ENCODE data around the gene CTBP1.

Gene CTBP1

GRCh38 chr4:1170156-1170975 lies 78.6 kb downstream of the CTBP1 start:
- Histone ChIP-seq H3K9ac (ENCODE audit: low read depth, low read length, poor library complexity) (peak overlapping the region; percentile 3), H3K4me2 (ENCODE audit: insufficient read depth, low read length, poor library complexity, severe bottlenecking) (no peak overlapping the region), H3K14ac (ENCODE audit: low read length) (peak overlapping the region; percentile 94), H2BK5ac (ENCODE audit: low read length) (no peak overlapping the region), H3K9me3 (replicated peaks in 1 of 2; ENCODE audit: control insufficient read depth in 2 of 2, insufficient read depth in 1 of 2, low read depth in 1 of 2, low read length in 2 of 2) (peaks cover 5 to 11% of the 10 kb centered on the region in 2 donors), H2BK120ac (ENCODE audit: low read depth, low read length) (no peak overlapping the region), H3K4ac (ENCODE audit: low read length) (no peak overlapping the region), H3K36me3 (replicated peaks in 1 of 2; ENCODE audit: control insufficient read depth in 2 of 2, insufficient read depth in 2 of 2, low read length in 2 of 2) (no peaks in the 10 kb centered on the region), H3K4me1 (ENCODE audit: control insufficient read depth in 2 of 2, insufficient read depth in 1 of 2, low read depth in 1 of 2, low read length in 2 of 2) (peaks cover 0 to 7% of the 10 kb centered on the region in 2 donors), H2BK12ac (ENCODE audit: low read length) (peak overlapping the region; percentile 93), H3K4me3 (ENCODE audit: low read length in 2 of 2) (peak overlapping the region in 1 of 2 donors; percentile 44), H2BK15ac (ENCODE audit: low read length) (peak overlapping the region; percentile 81), H3K18ac (ENCODE audit: low read length) (peak overlapping the region; percentile 92), H3K27ac (replicated peaks; ENCODE audit: low read length) (no peak overlapping the region), H3K79me1 (ENCODE audit: low read depth, low read length) (peaks cover 5% of the 10 kb centered on the region), H2AK5ac (ENCODE audit: low read depth, low read length) (peak overlapping the region; percentile 77), H4K8ac (ENCODE audit: low read depth, low read length) (no peak overlapping the region), H3K27me3 (ENCODE audit: control insufficient read depth in 3 of 3, insufficient read depth in 3 of 3, low read depth in 1 of 3, low read length in 3 of 3) (peaks cover 25 to 84% (median 57%) of the 10 kb centered on the region in 3 experiments), H3K23ac (ENCODE audit: low read depth, low read length, poor library complexity) (peak overlapping the region; percentile 93), H4K91ac (ENCODE audit: low read depth, low read length, poor library complexity) (no peak overlapping the region), H2AFZ (ENCODE audit: low read length) (peak overlapping the region; percentile 91)
- no peak for DNase-seq (ENCODE audit: low spot score)
- no CpG with 5 or more reads among the region's 37 CpGs for WGBS, 2 donors (ENCODE audit: extremely low coverage in 2 of 2, insufficient read length in 2 of 2, insufficient replicate concordance in 1 of 2)

- no peak overlapping the region for H4K8ac ChIP-seq (ENCODE audit: low read depth, low read length)
- H2BK5ac ChIP-seq (ENCODE audit: low read length) = no peak overlapping the region
- no peak overlapping the region for H3K9ac ChIP-seq (ENCODE audit: low read depth, low read length, poor library complexity)
- no peak overlapping the region for H2BK12ac ChIP-seq (ENCODE audit: low read length)
- H3K27ac ChIP-seq (replicated peaks; ENCODE audit: low read length) = no peak overlapping the region
- DNase-seq (ENCODE audit: low spot score) = no peak
- H3K27me3 ChIP-seq (ENCODE audit: control insufficient read depth in 3 of 3, insufficient read depth in 3 of 3, low read depth in 1 of 3, low read length in 3 of 3) = peaks cover 25 to 78% (median 57%) of the 10 kb centered on the region in 3 experiments
- peak overlapping the region; percentile 95 for H2AK5ac ChIP-seq (ENCODE audit: low read depth, low read length)
- no peak overlapping the region for H3K23ac ChIP-seq (ENCODE audit: low read depth, low read length, poor library complexity)
- peaks cover 5 to 12% of the 10 kb centered on the region in 2 donors for H3K9me3 ChIP-seq (replicated peaks in 1 of 2; ENCODE audit: control insufficient read depth in 2 of 2, insufficient read depth in 1 of 2, low read depth in 1 of 2, low read length in 2 of 2)
- H3K79me1 ChIP-seq (ENCODE audit: low read depth, low read length) = peaks cover 5% of the 10 kb centered on the region
- H2AFZ ChIP-seq (ENCODE audit: low read length) = no peak overlapping the region
- no peak overlapping the region for H3K4me3 ChIP-seq (ENCODE audit: low read length in 2 of 2)
- H3K4ac ChIP-seq (ENCODE audit: low read length) = no peak overlapping the region
- H3K4me1 ChIP-seq (ENCODE audit: control insufficient read depth in 2 of 2, insufficient read depth in 1 of 2, low read depth in 1 of 2, low read length in 2 of 2) = peaks cover 0 to 7% of the 10 kb centered on the region in 2 donors
- no peaks in the 10 kb centered on the region for H3K36me3 ChIP-seq (replicated peaks in 1 of 2; ENCODE audit: control insufficient read depth in 2 of 2, insufficient read depth in 2 of 2, low read length in 2 of 2)
- no peak overlapping the region for H3K4me2 ChIP-seq (ENCODE audit: insufficient read depth, low read length, poor library complexity, severe bottlenecking)
- peak overlapping the region; percentile 51 for H3K18ac ChIP-seq (ENCODE audit: low read length)
- H3K14ac ChIP-seq (ENCODE audit: low read length) = peak overlapping the region; percentile 31
- no peak overlapping the region for H4K91ac ChIP-seq (ENCODE audit: low read depth, low read length, poor library complexity)
- peak overlapping the region; percentile 31 for H2BK120ac ChIP-seq (ENCODE audit: low read depth, low read length)
- no CpG with 5 or more reads among the region's 13 CpGs for WGBS, 2 donors (ENCODE audit: extremely low coverage in 2 of 2, insufficient read length in 2 of 2, insufficient replicate concordance in 1 of 2)
- H2BK15ac ChIP-seq (ENCODE audit: low read length) = peak overlapping the region; percentile 83
Observed at GRCh38 chr4:1169691-1170096, 79.2 kb downstream of the CTBP1 start.

GRCh38 chr4:1169171-1169671 lies 79.7 kb downstream of the CTBP1 start:
- Histone ChIP-seq H3K36me3 (replicated peaks in 1 of 2; ENCODE audit: control insufficient read depth in 2 of 2, insufficient read depth in 2 of 2, low read length in 2 of 2) (no peaks in the 10 kb centered on the region), H3K4me2 (ENCODE audit: insufficient read depth, low read length, poor library complexity, severe bottlenecking) (no peak overlapping the region), H3K4me3 (ENCODE audit: low read length in 2 of 2) (peak overlapping the region in 1 of 2 donors; percentile 17), H3K79me1 (ENCODE audit: low read depth, low read length) (peaks cover 5% of the 10 kb centered on the region), H3K18ac (ENCODE audit: low read length) (peak overlapping the region; percentile 48), H3K9me3 (replicated peaks in 1 of 2; ENCODE audit: control insufficient read depth in 2 of 2, insufficient read depth in 1 of 2, low read depth in 1 of 2, low read length in 2 of 2) (peaks cover 5 to 14% of the 10 kb centered on the region in 2 donors), H2AFZ (ENCODE audit: low read length) (no peak overlapping the region), H4K8ac (ENCODE audit: low read depth, low read length) (no peak overlapping the region), H3K27me3 (ENCODE audit: control insufficient read depth in 3 of 3, insufficient read depth in 3 of 3, low read depth in 1 of 3, low read length in 3 of 3) (peaks cover 25 to 75% (median 57%) of the 10 kb centered on the region in 3 experiments), H3K23ac (ENCODE audit: low read depth, low read length, poor library complexity) (peak overlapping the region; percentile 89), H4K91ac (ENCODE audit: low read depth, low read length, poor library complexity) (no peak overlapping the region), H2BK120ac (ENCODE audit: low read depth, low read length) (no peak overlapping the region), H3K9ac (ENCODE audit: low read depth, low read length, poor library complexity) (peak overlapping the region; percentile 84), H3K14ac (ENCODE audit: low read length) (peak overlapping the region; percentile 38), H2BK15ac (ENCODE audit: low read length) (peak overlapping the region; percentile 83), H2AK5ac (ENCODE audit: low read depth, low read length) (peak overlapping the region; percentile 95), H3K4me1 (ENCODE audit: control insufficient read depth in 2 of 2, insufficient read depth in 1 of 2, low read depth in 1 of 2, low read length in 2 of 2) (peaks cover 0 to 7% of the 10 kb centered on the region in 2 donors), H3K4ac (ENCODE audit: low read length) (no peak overlapping the region), H3K27ac (replicated peaks; ENCODE audit: low read length) (no peak overlapping the region), H2BK5ac (ENCODE audit: low read length) (peak overlapping the region; percentile 53), H2BK12ac (ENCODE audit: low read length) (peak overlapping the region; percentile 75)
- no CpG with 5 or more reads among the region's 17 CpGs for WGBS, 2 donors (ENCODE audit: extremely low coverage in 2 of 2, insufficient read length in 2 of 2, insufficient replicate concordance in 1 of 2)
- no peak for DNase-seq (ENCODE audit: low spot score)

Measured in neuronal stem cell (in vitro differentiated cells).